IMR-90 (cell line): ENCODE results near the gene NEMF. TPM values are rescaled to one million over a fixed set of nuclear protein-coding genes. Genes with fewer than 3 reads are reported as not detected.

ENCODE experiments used
- ATAC-seq: fragments of 200-7000 bp; cut with Tn5 transposase; 2 replicates; pipeline ENCODE4 v1.9.1; 2020; ENCODE audit warnings: low read depth, mild to moderate bottlenecking, moderate library complexity
- BruUV-seq: library from RNA; stranded (reverse); fragments of 400-500 nt; replicated peaks from 2 replicates; lab custom pipeline; 2021; lab: Mats Ljungman, UMichigan
- CTCF ChIA-PET: fragments of 300-600 bp; formaldehyde crosslinking; extraction: SDS; loops from one replicate; lab custom pipeline; 2021; ENCODE audit warnings: antibody characterized with exemption; lab: Yijun Ruan, JAX
- POLR2A ChIA-PET: fragments of 300-600 bp; sonication (Branson Sonifier 250); formaldehyde crosslinking; loops from one replicate; lab custom pipeline; 2022; ENCODE audit warnings: antibody characterized with exemption; ENCODE audit not compliant: unreplicated experiment; lab: Charles Lee
- DNase-seq: peaks from one replicate; pipeline ENCODE4 v3.0.0; 2013
- H2AFZ ChIP-seq: replicated peaks from 2 replicates; pipeline ENCODE3; 2013; ENCODE audit warnings: low read length, mild to moderate bottlenecking; ENCODE audit not compliant: poor library complexity
- H2AK5ac ChIP-seq: 2 replicates; pipeline ENCODE4 v1.6.1; 2013; ENCODE audit warnings: low read depth, low read length, inconsistent platforms
- H2AK9ac ChIP-seq: replicated peaks from 2 replicates; pipeline ENCODE3; 2013; ENCODE audit warnings: mild to moderate bottlenecking, low read depth, low read length, moderate library complexity; ENCODE audit not compliant: poor library complexity
- H2BK120ac ChIP-seq: 2 replicates; pipeline ENCODE4 v1.6.1; 2013; ENCODE audit warnings: low read depth, low read length, inconsistent platforms
- H2BK15ac ChIP-seq: 3 replicates; pipeline ENCODE4 v1.6.1; 2013; ENCODE audit warnings: low read depth, low read length, inconsistent platforms
- H2BK20ac ChIP-seq: 2 replicates; pipeline ENCODE4 v1.6.1; 2013; ENCODE audit warnings: low read depth, mild to moderate bottlenecking, inconsistent platforms, low read length, moderate library complexity
- H2BK5ac ChIP-seq: 2 replicates; pipeline ENCODE4 v1.6.1; 2013; ENCODE audit warnings: mild to moderate bottlenecking, low read depth, low read length, inconsistent platforms; ENCODE audit not compliant: poor library complexity, severe bottlenecking
- H3K14ac ChIP-seq: replicated peaks from 2 replicates; pipeline ENCODE4 v1.6.1; 2013; ENCODE audit warnings: low read depth, low read length, inconsistent platforms
- H3K18ac ChIP-seq: 2 replicates; pipeline ENCODE4 v1.6.1; 2013; ENCODE audit warnings: low read depth, low read length, control low read depth
- H3K23ac ChIP-seq: 2 replicates; pipeline ENCODE4 v1.6.1; 2013; ENCODE audit warnings: low read depth, low read length, inconsistent platforms
- H3K27ac ChIP-seq: 2 replicates; pipeline ENCODE4 v1.5.1; 2013; ENCODE audit warnings: mild to moderate bottlenecking, control low read depth, low read length; ENCODE audit not compliant: insufficient read depth
- H3K27me3 ChIP-seq: 2 replicates; pipeline ENCODE4 v1.6.1; 2013; ENCODE audit warnings: low read length; ENCODE audit not compliant: control insufficient read depth, insufficient read depth
- H3K36me3 ChIP-seq: 2 replicates; pipeline ENCODE4 v1.6.1; 2013; ENCODE audit warnings: low read length, mixed read lengths; ENCODE audit not compliant: control insufficient read depth, insufficient read depth
- H3K4ac ChIP-seq: 2 replicates; pipeline ENCODE4 v1.6.1; 2013; ENCODE audit warnings: low read depth, low read length, inconsistent platforms
- H3K4me1 ChIP-seq: 2 replicates; pipeline ENCODE4 v1.6.1; 2013; ENCODE audit warnings: low read length, mixed read lengths; ENCODE audit not compliant: control insufficient read depth, insufficient read depth
- H3K4me2 ChIP-seq: 2 replicates; pipeline ENCODE4 v1.6.1; 2013; ENCODE audit warnings: low read depth, mild to moderate bottlenecking, control low read depth, low read length, moderate library complexity
- H3K4me3 ChIP-seq: 2 replicates; pipeline ENCODE4 v1.5.1; 2013; ENCODE audit warnings: low read depth, mild to moderate bottlenecking, control low read depth, low read length, moderate library complexity; ENCODE audit not compliant: insufficient read depth
- H3K56ac ChIP-seq: 2 replicates; pipeline ENCODE4 v1.6.1; 2013; ENCODE audit warnings: low read length, inconsistent platforms; ENCODE audit not compliant: insufficient read depth; ENCODE audit errors: extremely low read depth
- H3K79me1 ChIP-seq, 2 experiments: 2 replicates each; pipeline ENCODE4 v1.6.1; 2013; ENCODE audit warnings: low read length in 2 of 2, inconsistent platforms in 1 of 2, low read depth in 1 of 2
- H3K9ac ChIP-seq: 2 replicates; pipeline ENCODE4 v1.6.1; 2013; ENCODE audit warnings: low read depth, low read length, control low read depth
- H3K9me1 ChIP-seq: 2 replicates; pipeline ENCODE4 v1.6.1; 2013; ENCODE audit warnings: low read length, inconsistent platforms; ENCODE audit not compliant: insufficient read depth
- H3K9me3 ChIP-seq: 2 replicates; pipeline ENCODE4 v1.6.1; 2013; ENCODE audit warnings: low read length; ENCODE audit not compliant: control insufficient read depth, insufficient read depth
- H4K20me1 ChIP-seq: 2 replicates; pipeline ENCODE4 v1.6.1; 2013; ENCODE audit warnings: low read length, inconsistent platforms; ENCODE audit not compliant: insufficient read depth
- H4K5ac ChIP-seq: 2 replicates; pipeline ENCODE4 v1.6.1; 2013; ENCODE audit warnings: mild to moderate bottlenecking, low read depth, low read length, control low read depth
- H4K8ac ChIP-seq, 2 experiments: 2 replicates each; pipeline ENCODE4 v1.6.1; 2013; ENCODE audit warnings: low read depth in 2 of 2, low read length in 2 of 2, control low read depth in 1 of 2, inconsistent platforms in 1 of 2
- H4K91ac ChIP-seq: 2 replicates; pipeline ENCODE4 v1.6.1; 2013; ENCODE audit warnings: low read depth, low read length, inconsistent platforms; ENCODE audit not compliant: insufficient read depth
- BHLHE40 ChIP-seq: fragments of 150-350 bp; IDR thresholded peaks from 2 replicates; pipeline ENCODE4 v1.6.1; 2016; ENCODE audit warnings: mild to moderate bottlenecking, low read depth, low read length
- CEBPB ChIP-seq: IDR thresholded peaks from 2 replicates; pipeline ENCODE4 v1.6.1; 2012; ENCODE audit warnings: low read depth, low read length, improper control_type of control experiment
- CTCF ChIP-seq: conservative IDR thresholded peaks from 2 replicates; pipeline ENCODE4 v1.5.1; 2012; ENCODE audit warnings: mild to moderate bottlenecking, low read depth, low read length, improper control_type of control experiment
- FOS ChIP-seq: fragments of 150-350 bp; IDR thresholded peaks from 2 replicates; pipeline ENCODE4 v1.6.1; 2016; ENCODE audit warnings: low read depth, low read length
- RAD21 ChIP-seq: IDR thresholded peaks from 2 replicates; pipeline ENCODE4 v1.6.1; 2012; ENCODE audit warnings: low read length, improper control_type of control experiment
- SMC3 ChIP-seq: fragments of 150-350 bp; IDR thresholded peaks from 2 replicates; pipeline ENCODE4 v1.6.1; 2016; ENCODE audit warnings: low read depth, mild to moderate bottlenecking, antibody characterized with exemption, low read length, moderate library complexity
- USF2 ChIP-seq: fragments of 150-350 bp; IDR thresholded peaks from 2 replicates; pipeline ENCODE4 v1.6.1; 2017; ENCODE audit warnings: mild to moderate bottlenecking, antibody characterized with exemption, low read length, low read depth
- WGBS, 2 experiments: methylation state at CpG; one replicate each; pipeline versions ENCODE4 v1.1.5 to v1.1.7; 2013; ENCODE audit warnings: missing lambda C conversion rate in 2 of 2; ENCODE audit not compliant: insufficient read length in 1 of 2; ENCODE audit errors: extremely low coverage in 2 of 2; 5-methylcytosine and 5-hydroxymethylcytosine counted together
- dilution Hi-C: fragments of 300-500 bp; cut with HindIII; formaldehyde crosslinking; loops from one replicate; pipeline ENCODE4 v1.14.3; 2018; ENCODE audit warnings: low sequenced_read_pairs; ENCODE audit not compliant: unreplicated experiment
- in situ Hi-C: fragments of 300-500 bp; cut with MboI; formaldehyde crosslinking; loops from 3 replicates; pipeline ENCODE4 v1.14.3; 2019; ENCODE audit warnings: low sequenced_read_pairs, inconsistent platforms, mixed read lengths
- intact Hi-C: fragments of 100-400 bp; cut with micrococcal nuclease; formaldehyde crosslinking; loops from 2 replicates; pipeline ENCODE4 v1.10.0; 2022
- polyA plus RNA-seq, 3 experiments: library from polyadenylated mRNA; depleted of rRNA; stranded (reverse); fragments of >200 nt; gene quantifications; 2 replicates each; pipeline ENCODE4 v1.2.3, GENCODE V29; 2012; ENCODE audit warnings: low replicate concordance in 1 of 3
- total RNA-seq: library from RNA; depleted of rRNA; stranded (reverse); fragments of >200 nt; gene quantifications from 2 replicates; pipeline ENCODE4 v1.2.3, GENCODE V29; 2012

The NEMF gene
- total and polyA plus RNA-seq, 2 of the 4 experiments (the other 2 are of a cell fraction): 19.5 to 30.5 TPM

- ATAC-seq (no peak), DNase-seq (no peak)
- CTCF ChIA-PET: interaction anchor here (0.6 to 3.4 kb wide), 5 partner anchors 10 to 397 kb away, joined by 3 to 12 read pairs (median 5); no protein-coding TSS in a partner anchor
Observed at GRCh38 chr14:49863487-49864281, 11.1 kb upstream of the NEMF start.

More at GRCh38 chr14:49863487-49864281, 11.1 kb upstream of the NEMF start:
- H3K4ac ChIP-seq: peak overlapping the region; percentile 79; the same call in 1 of the 2 replicates
- in situ Hi-C loops (loop anchor here (10.0 kb wide), 1 partner anchor 661 kb away; no protein-coding TSS in a partner anchor), intact Hi-C loops (loop anchor here (1.0 to 2.0 kb wide), 2 partner anchors 29 to 669 kb away; partner anchors contain the start of gene MAP4K5), dilution Hi-C loops (loop anchor here (25.0 kb wide), 1 partner anchor 124 kb away; no protein-coding TSS in a partner anchor)
- peak overlapping the region; percentile 97 for H3K27ac ChIP-seq
- H2BK15ac ChIP-seq: no peak overlapping the region; the same call in 2 of the 3 replicates
- peak overlapping the region; percentile 50 for H4K5ac ChIP-seq
- H3K36me3 ChIP-seq: no peaks in the 10 kb centered on the region
- H2AFZ ChIP-seq: no peak overlapping the region
- no peak for TF ChIP-seq BHLHE40
- TF ChIP-seq RAD21: no peak
- TF ChIP-seq USF2: no peak
- TF ChIP-seq CEBPB: no peak
- no peak for TF ChIP-seq FOS
- no peak for TF ChIP-seq SMC3
- TF ChIP-seq CTCF: no peak
- 6% methylated on average over 7 of the region's 9 CpGs; no CpG with 5 or more reads in 1 of the 2 experiments for WGBS, 2 experiments
- H3K79me1 ChIP-seq: peaks cover 9 to 36% of the 10 kb centered on the region in 2 experiments; a peak in 3 of 4 replicates
- peak overlapping the region; percentile 99 for H3K9ac ChIP-seq
- peaks cover 8% of the 10 kb centered on the region for H3K4me1 ChIP-seq
- peaks cover 3% of the 10 kb centered on the region for H3K9me1 ChIP-seq
- H3K4me3 ChIP-seq: peak overlapping the region; percentile 70
- no peak overlapping the region for H2BK20ac ChIP-seq
- H2AK9ac ChIP-seq: peak overlapping the region; percentile 68
- H4K8ac ChIP-seq: peak overlapping the region; percentile 79 to 99; a peak in 3 of 4 replicates
- H2AK5ac ChIP-seq: 0 out of 2 replicates have a peak overlapping the region, but pooled peaks have one; percentile 20
- BruUV-seq: no TSS peak
- peak overlapping the region; percentile 77 for H3K4me2 ChIP-seq
- H3K9me3 ChIP-seq: no peaks in the 10 kb centered on the region
- peak overlapping the region; percentile 90 for H3K14ac ChIP-seq
- peak overlapping the region; percentile 95 for H2BK5ac ChIP-seq
- H4K91ac ChIP-seq: peak overlapping the region; percentile 17; the same call in 1 of the 2 replicates
- H2BK120ac ChIP-seq: peak overlapping the region; percentile 4; the same call in 1 of the 2 replicates
- no peak overlapping the region for H3K18ac ChIP-seq
- H3K56ac ChIP-seq: peak overlapping the region; percentile 95
- no peaks in the 10 kb centered on the region for H4K20me1 ChIP-seq
- POLR2A ChIA-PET: interaction anchor here (1.3 to 1.4 kb wide), 2 partner anchors 240 to 278 kb away, joined by 4 to 5 read pairs; partner anchors contain the start of gene RPS29
- H3K27me3 ChIP-seq: no peaks in the 10 kb centered on the region
- peak overlapping the region; percentile 88 for H3K23ac ChIP-seq
